K562 (cell line): Measurements from ENCODE around the gene FAM186B. TPM values are rescaled to one million over a fixed set of nuclear protein-coding genes. Genes with fewer than 3 reads are reported as not detected.

Experiments used
- ATAC-seq: fragments of 200-7000 bp; cut with Tn5 transposase; 3 replicates; pipeline ENCODE4 v1.9.1; 2020; ENCODE audit warnings: moderate library complexity
- BruUV-seq: library from RNA; stranded (reverse); fragments of 400-500 nt; replicated peaks from 2 replicates; lab custom pipeline; 2021; lab: Mats Ljungman, UMichigan
- CTCF ChIA-PET: fragments of 300-600 bp; formaldehyde crosslinking; extraction: SDS; loops from one replicate; lab custom pipeline; 2021; ENCODE audit warnings: low intra/inter-chr PET ratio; lab: Yijun Ruan, JAX
- POLR2A ChIA-PET: fragments of 300-600, 350-650 bp; sonication (Branson Sonifier 250); formaldehyde crosslinking; extraction: SDS; loops from one replicate; lab custom pipeline; 2021; ENCODE audit warnings: antibody characterized with exemption, inconsistent platforms; lab: Yijun Ruan, JAX
- DNase-seq, 4 experiments: peaks; one replicate each; pipeline versions ENCODE4 v3.0.0 to v3.0.0-alpha.2; 2011 to 2018; ENCODE audit warnings: low spot score in 3 of 4, mixed read lengths in 3 of 4; ENCODE audit errors: extremely low read depth in 1 of 4
- FAIRE-seq: peaks from 2 replicates; lab custom pipeline; 2011; peaks lifted over from hg19 to GRCh38; lab: Jason Lieb, UNC
- H2AFZ ChIP-seq: 2 replicates; pipeline ENCODE4 v1.6.0; 2011; ENCODE audit warnings: low read depth, low read length, control low read depth, inconsistent platforms
- H3K27ac ChIP-seq: fragments of 200-600 bp; 3 replicates; pipeline ENCODE4 v1.8.0; 2011; ENCODE audit warnings: low read depth, mild to moderate bottlenecking, control low read depth, inconsistent platforms, low read length, moderate library complexity, mixed read lengths; ENCODE audit errors: extremely low read depth
- H3K27me3 ChIP-seq, 2 experiments: fragments of 300-600 bp in 1 of 2; 2 replicates in 1 of 2; 3 replicates in 1 of 2; pipeline versions ENCODE4 v1.6.0 to v1.8.0; 2011; ENCODE audit warnings: inconsistent platforms in 2 of 2, low read length in 2 of 2, mild to moderate bottlenecking in 1 of 2, mixed read lengths in 1 of 2, moderate library complexity in 1 of 2; ENCODE audit not compliant: control insufficient read depth in 2 of 2, insufficient read depth in 2 of 2
- H3K36me3 ChIP-seq: fragments of 300-600 bp; 3 replicates; pipeline ENCODE4 v1.8.0; 2011; ENCODE audit warnings: mild to moderate bottlenecking, low read length, inconsistent platforms; ENCODE audit not compliant: control insufficient read depth, insufficient read depth
- H3K4me1 ChIP-seq, 2 experiments: fragments of 200-600 bp in 1 of 2; replicated peaks in 1 of 2; 2 replicates in 1 of 2; 3 replicates in 1 of 2; pipeline versions ENCODE4 v1.5.1 to v1.8.0; 2011; ENCODE audit warnings: inconsistent platforms in 2 of 2, low read length in 2 of 2, mild to moderate bottlenecking in 1 of 2, mixed read lengths in 1 of 2, moderate library complexity in 1 of 2; ENCODE audit not compliant: control insufficient read depth in 2 of 2, insufficient read depth in 2 of 2
- H3K4me2 ChIP-seq: 2 replicates; pipeline ENCODE4 v1.6.1; 2011; ENCODE audit warnings: low read length, control low read depth, inconsistent platforms, mixed read lengths; ENCODE audit not compliant: insufficient read depth
- H3K4me3 ChIP-seq: fragments of 200-600 bp; sonication (generic), shearing (Covaris generic); 2 replicates; pipeline ENCODE4 v1.5.1; 2016; ENCODE audit warnings: control low read depth, inconsistent platforms
- H3K79me2 ChIP-seq: fragments of 200-600 bp; 3 replicates; pipeline ENCODE4 v1.8.0; 2011; ENCODE audit warnings: low read length, inconsistent platforms; ENCODE audit not compliant: control insufficient read depth, insufficient read depth
- H3K9ac ChIP-seq, 2 experiments: 2 replicates each; pipeline versions ENCODE4 v1.6.0 to v1.6.1; 2011; ENCODE audit warnings: low read depth in 2 of 2, low read length in 2 of 2, control low read depth in 1 of 2, inconsistent platforms in 1 of 2, mild to moderate bottlenecking in 1 of 2, mixed read lengths in 1 of 2; ENCODE audit not compliant: insufficient read depth in 1 of 2
- H3K9me1 ChIP-seq: one replicate; pipeline ENCODE4 v1.6.0; 2011; ENCODE audit warnings: inconsistent platforms, mild to moderate bottlenecking, low read length, moderate library complexity; ENCODE audit not compliant: control insufficient read depth, insufficient read depth
- H3K9me3 ChIP-seq: replicated peaks from 2 replicates; pipeline ENCODE4 v1.5.1; 2011; ENCODE audit warnings: low read depth, low read length, inconsistent platforms; ENCODE audit not compliant: control insufficient read depth, insufficient read depth
- H4K20me1 ChIP-seq: replicated peaks from 2 replicates; pipeline ENCODE4 v1.6.1; 2011; ENCODE audit warnings: low read length, inconsistent platforms, mixed read lengths; ENCODE audit not compliant: control insufficient read depth, insufficient read depth
- EGR1 ChIP-seq: fragments of 450-650 bp; conservative IDR thresholded peaks from 2 replicates; pipeline ENCODE4 v1.6.1; 2017; ENCODE audit warnings: mild to moderate bottlenecking
- HEY1 ChIP-seq: fragments of 250-450 bp; sonication (Bioruptor Pico); IDR thresholded peaks from 2 replicates; pipeline ENCODE4 v1.5.0; 2020; ENCODE audit warnings: mild to moderate bottlenecking, moderate library complexity, borderline replicate concordance
- MED1 ChIP-seq: sonication (generic); formaldehyde crosslinking; IDR thresholded peaks from 2 replicates; pipeline ENCODE4 v1.8.1; 2023; ENCODE audit warnings: missing genetic modification reagents, borderline replicate concordance
- MXI1 ChIP-seq: IDR thresholded peaks from 2 replicates; pipeline ENCODE4 v1.6.1; 2011; ENCODE audit warnings: low read depth, mild to moderate bottlenecking, improper control_type of control experiment, low read length
- NCOA2 ChIP-seq, 2 experiments: fragments of 450-650 bp; IDR thresholded peaks; 2 replicates each; pipeline ENCODE4 v1.6.1; 2018; ENCODE audit warnings: mild to moderate bottlenecking in 2 of 2, moderate library complexity in 1 of 2; ENCODE audit not compliant: partially characterized antibody in 2 of 2
- NR2C2 ChIP-seq, 2 experiments: fragments of 200-800 bp in 1 of 2; sonication (Bioruptor generic) in 1 of 2; sonication (generic) in 1 of 2; formaldehyde crosslinking in 1 of 2; IDR thresholded peaks; 2 replicates each; pipeline versions ENCODE4 v1.6.1 to v1.8.0; 2016 to 2022; ENCODE audit warnings: mild to moderate bottlenecking in 1 of 2, missing compliant biosample characterization in 1 of 2, missing genetic modification characterization in 1 of 2, missing genetic modification reagents in 1 of 2
- PHF20 ChIP-seq: fragments of 450-650 bp; IDR thresholded peaks from 2 replicates; pipeline ENCODE4 v1.6.1; 2018; ENCODE audit not compliant: partially characterized antibody
- RBM17 ChIP-seq: fragments of 200-400 bp; formaldehyde crosslinking; IDR thresholded peaks from 2 replicates; pipeline ENCODE4 v1.6.1; 2017; ENCODE audit warnings: low read depth, mild to moderate bottlenecking, low read length, borderline replicate concordance
- TAF15 ChIP-seq: fragments of 200-400 bp; formaldehyde crosslinking; IDR thresholded peaks from 2 replicates; pipeline ENCODE4 v1.6.1; 2017; ENCODE audit warnings: mild to moderate bottlenecking, low read depth, low read length, moderate library complexity
- ZC3H11A ChIP-seq: IDR thresholded peaks from 2 replicates; pipeline ENCODE4 v1.6.1; 2012; ENCODE audit warnings: low read depth, low read length, improper control_type of control experiment
- ZFP1 ChIP-seq: fragments of 450-650 bp; formaldehyde crosslinking; IDR thresholded peaks from 2 replicates; pipeline ENCODE4 v1.4.0; 2020; ENCODE audit warnings: mild to moderate bottlenecking, mixed read lengths
- ZFP91 ChIP-seq: sonication (generic); formaldehyde crosslinking; IDR thresholded peaks from 2 replicates; pipeline ENCODE4 v1.8.0; 2022; ENCODE audit warnings: mild to moderate bottlenecking, missing genetic modification reagents
- ZNF175 ChIP-seq: fragments of 200-800 bp; sonication (Bioruptor generic); IDR thresholded peaks from 2 replicates; pipeline ENCODE4 v1.6.1; 2016; ENCODE audit warnings: low read depth, mild to moderate bottlenecking, missing genetic modification characterization, missing compliant biosample characterization
- ZNF274 ChIP-seq: IDR thresholded peaks from 2 replicates; pipeline ENCODE4 v1.6.1; 2011; ENCODE audit warnings: low read depth, mild to moderate bottlenecking, low read length, moderate library complexity, borderline replicate concordance
- WGBS: fragments of 100-300 bp; shearing (Covaris generic); methylation state at CpG from one replicate; pipeline ENCODE4 v1.1.6; 2016; ENCODE audit warnings: low coverage, mixed read lengths; ENCODE audit not compliant: insufficient coverage; ENCODE audit errors: missing lambda C conversion rate; 5-methylcytosine and 5-hydroxymethylcytosine counted together
- in situ Hi-C: fragments of 300-500 bp; cut with MboI; formaldehyde crosslinking; loops from 4 replicates; pipeline ENCODE4 v1.15.0; 2018; ENCODE audit warnings: inconsistent platforms, mixed read lengths
- intact Hi-C: fragments of 100-400 bp; cut with micrococcal nuclease; formaldehyde crosslinking; loops from 2 replicates; pipeline ENCODE4 v1.14.2; 2022
- polyA plus RNA-seq, 8 experiments: library from polyadenylated mRNA; depleted of rRNA in 4 of 8; stranded (reverse) in 5 of 8; unstranded in 3 of 8; fragments of >200 nt; fragmentation: Nextera tagmentation in 2 of 8; fragmentation: Illumina TruSeq in 1 of 8; extraction: Ambion mirVana in 2 of 8; extraction: Trizol in 1 of 8; gene quantifications; 2 replicates each; pipeline versions ENCODE4 v1.2.1 to v1.2.3, GENCODE V29; 2011 to 2014; ENCODE audit warnings: inconsistent platforms in 1 of 8, missing spikeins in 1 of 8
- total RNA-seq, 7 experiments: library from RNA; depleted of rRNA in 6 of 7; stranded (reverse); fragments of >200 nt in 6 of 7; fragmentation: Illumina TruSeq in 2 of 7; extraction: Trizol in 2 of 7; gene quantifications; 2 replicates each; pipeline versions ENCODE4 v1.2.1 to v1.2.3, GENCODE V29; 2011 to 2021; ENCODE audit warnings: low replicate concordance in 1 of 7
- TF ChIP-seq, protein P1 (sequence below): sonication (generic); IDR thresholded peaks from 2 replicates; pipeline ENCODE4 v1.6.1; 2016
- TF ChIP-seq, protein P2 (sequence below): fragments of 450-650 bp; IDR thresholded peaks from 2 replicates; pipeline ENCODE4 v1.6.1; 2017; ENCODE audit warnings: antibody characterized with exemption

Gene FAM186B
- total and polyA plus RNA-seq, 9 of the 15 experiments (the other 6 are each of a cell fraction or from before 2014, with no cell fraction given), result 0.07 to 0.42 (median 0.15) TPM

DNA sequence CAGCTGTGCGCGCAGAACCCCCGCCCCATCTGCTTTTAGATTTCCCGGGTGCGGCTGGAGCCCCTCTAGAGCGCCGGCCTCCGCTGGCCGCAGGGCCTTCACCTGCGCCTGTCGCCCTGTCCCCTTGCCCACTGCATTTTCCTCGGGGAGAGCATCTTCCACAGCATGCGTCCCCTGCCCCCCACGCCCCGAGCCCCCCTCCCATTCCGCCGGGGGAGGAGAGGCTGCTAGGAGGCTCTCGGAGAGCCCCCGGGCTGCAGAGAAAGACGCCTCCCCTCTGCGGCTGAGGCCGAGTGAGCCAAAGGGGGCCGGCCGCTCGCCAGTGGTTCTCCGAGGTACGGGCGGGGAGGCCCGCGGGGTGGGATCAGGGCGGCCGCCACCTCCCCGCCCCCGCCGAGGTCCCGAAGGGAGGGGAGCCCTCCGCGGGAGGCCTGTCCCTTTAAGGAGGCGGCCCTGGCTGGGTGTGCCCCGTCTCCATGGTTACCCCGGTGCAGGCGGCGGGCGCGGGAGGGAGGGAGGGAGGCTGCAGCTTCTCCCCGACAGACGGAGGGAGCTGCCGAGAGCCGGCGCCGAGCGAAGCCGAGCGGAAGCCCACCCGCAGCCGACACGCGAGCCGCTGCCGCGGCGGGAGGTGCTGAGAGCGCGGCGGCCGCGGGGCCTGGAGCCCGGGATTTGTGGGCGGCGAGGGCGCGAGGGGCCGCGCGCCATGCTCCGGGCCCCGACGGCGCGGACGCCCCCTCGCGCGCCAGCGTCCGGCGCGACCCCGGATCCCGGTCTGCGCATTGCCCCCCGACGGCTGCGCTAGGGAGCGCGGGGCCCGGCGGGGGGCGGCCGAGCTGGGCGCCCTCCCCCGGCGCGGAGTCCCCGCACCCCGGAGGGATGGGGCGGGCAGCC lies 66.7 kb downstream of the FAM186B start, which contains the start of gene KCNH3:
KCNH3 (plus strand) TSS at position 521 of the 894 bp plus-strand sequence. CDS start 387 bp downstream, outside the sequence.
- peak; percentile 90 to 98 (median 96) for DNase-seq
- FAIRE-seq, result no peak
- Histone ChIP-seq H3K4me2 (peak within 1 kb of the TSS; percentile 84), H3K27ac (no peak within 1 kb of the TSS), H3K4me1 (peaks cover 0 to 42% of the 10 kb centered on the region in 2 experiments; a peak in 4 of 5 replicates), H3K9me3 (no peaks in the 10 kb centered on the region), H3K79me2 (no peaks in the 10 kb centered on the region), H3K36me3 (no peaks in the 10 kb centered on the region), H3K9me1 (peaks cover 3% of the 10 kb centered on the region), H4K20me1 (0 out of 2 replicates have a peak, but pooled peaks cover 9% of the 10 kb centered on the region), H3K9ac (peak within 1 kb of the TSS; percentile 41 to 86; a peak in 3 of 4 replicates), H3K27me3 (peaks cover 14 to 34% of the 10 kb centered on the region in 2 experiments), H3K4me3 (peak within 1 kb of the TSS; percentile 38), H2AFZ (peak within 1 kb of the TSS; percentile 82)
- no TSS peak for BruUV-seq
- in situ Hi-C loops, result no loop called here
- WGBS, result 3% methylated on average over 21 of the region's 107 CpGs
- peak; percentile 93 for ATAC-seq
- intact Hi-C loops, result no loop called here
- POLR2A ChIA-PET, result interaction anchor here (1.0 to 2.4 kb wide), 2 partner anchors 12 to 18 kb away, joined by 3 to 9 read pairs; no protein-coding TSS in a partner anchor
- CTCF ChIA-PET, result no interaction called here
- TF ChIP-seq MXI1, result 0 out of 2 replicates have a peak, but pooled peaks have one; percentile 30
- peak; percentile 65 for TF ChIP-seq EGR1
- TF ChIP-seq PHF20, result no peak
- TF ChIP-seq ZNF274, result no peak
- TF ChIP-seq ZFP1 (CRISPR knock-in tag), result no peak
- TF ChIP-seq TAF15, result no peak
- no peak for TF ChIP-seq MED1 (CRISPR knock-in tag)
- no peak for TF ChIP-seq RBM17
- TF ChIP-seq, protein P1, sequence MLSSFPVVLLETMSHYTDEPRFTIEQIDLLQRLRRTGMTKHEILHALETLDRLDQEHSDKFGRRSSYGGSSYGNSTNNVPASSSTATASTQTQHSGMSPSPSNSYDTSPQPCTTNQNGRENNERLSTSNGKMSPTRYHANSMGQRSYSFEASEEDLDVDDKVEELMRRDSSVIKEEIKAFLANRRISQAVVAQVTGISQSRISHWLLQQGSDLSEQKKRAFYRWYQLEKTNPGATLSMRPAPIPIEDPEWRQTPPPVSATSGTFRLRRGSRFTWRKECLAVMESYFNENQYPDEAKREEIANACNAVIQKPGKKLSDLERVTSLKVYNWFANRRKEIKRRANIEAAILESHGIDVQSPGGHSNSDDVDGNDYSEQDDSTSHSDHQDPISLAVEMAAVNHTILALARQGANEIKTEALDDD, result no peak
- TF ChIP-seq, protein P2, sequence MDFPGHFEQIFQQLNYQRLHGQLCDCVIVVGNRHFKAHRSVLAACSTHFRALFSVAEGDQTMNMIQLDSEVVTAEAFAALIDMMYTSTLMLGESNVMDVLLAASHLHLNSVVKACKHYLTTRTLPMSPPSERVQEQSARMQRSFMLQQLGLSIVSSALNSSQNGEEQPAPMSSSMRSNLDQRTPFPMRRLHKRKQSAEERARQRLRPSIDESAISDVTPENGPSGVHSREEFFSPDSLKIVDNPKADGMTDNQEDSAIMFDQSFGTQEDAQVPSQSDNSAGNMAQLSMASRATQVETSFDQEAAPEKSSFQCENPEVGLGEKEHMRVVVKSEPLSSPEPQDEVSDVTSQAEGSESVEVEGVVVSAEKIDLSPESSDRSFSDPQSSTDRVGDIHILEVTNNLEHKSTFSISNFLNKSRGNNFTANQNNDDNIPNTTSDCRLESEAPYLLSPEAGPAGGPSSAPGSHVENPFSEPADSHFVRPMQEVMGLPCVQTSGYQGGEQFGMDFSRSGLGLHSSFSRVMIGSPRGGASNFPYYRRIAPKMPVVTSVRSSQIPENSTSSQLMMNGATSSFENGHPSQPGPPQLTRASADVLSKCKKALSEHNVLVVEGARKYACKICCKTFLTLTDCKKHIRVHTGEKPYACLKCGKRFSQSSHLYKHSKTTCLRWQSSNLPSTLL, result no peak
- no peak for TF ChIP-seq NCOA2 (IDR thresholded peaks at IDR 0.05; ENCODE audit: partially characterized antibody in 2 of 2)
- peak; percentile 94 for TF ChIP-seq ZFP91
- TF ChIP-seq HEY1 (CRISPR knock-in tag), result no peak
- TF ChIP-seq NR2C2 (CRISPR knock-in tag; IDR thresholded peaks at IDR 0.05), result no peak
- no peak for TF ChIP-seq NR2C2 (tag; IDR thresholded peaks at IDR 0.05)
- TF ChIP-seq ZNF175 (CRISPR knock-in tag), result no peak
- no peak for TF ChIP-seq ZC3H11A
